GM18517 (cell line): Measurements from ENCODE around the gene CENPU.

Experiments used
- ATAC-seq: cut with Tn5 transposase; IDR thresholded peaks from one replicate; pipeline ENCODE4 v1.9.1; 2021; ENCODE audit warnings: mild to moderate bottlenecking, moderate library complexity; ENCODE audit not compliant: unreplicated experiment

The CENPU gene

GRCh38 chr4:184645904-184646610, 87.8 kb downstream of the CENPU start:
- no peak for ATAC-seq

GRCh38 chr4:184644553-184645307, 89.2 kb downstream of the CENPU start:
- no peak for ATAC-seq
